ENCODE data around the gene OPCML. TPM values are rescaled to one million over a fixed set of nuclear protein-coding genes. Genes with fewer than 3 reads are reported as not detected.

OPCML gene
- total RNA-seq, 2 donors from 2014 or later, result not detected

DNA sequence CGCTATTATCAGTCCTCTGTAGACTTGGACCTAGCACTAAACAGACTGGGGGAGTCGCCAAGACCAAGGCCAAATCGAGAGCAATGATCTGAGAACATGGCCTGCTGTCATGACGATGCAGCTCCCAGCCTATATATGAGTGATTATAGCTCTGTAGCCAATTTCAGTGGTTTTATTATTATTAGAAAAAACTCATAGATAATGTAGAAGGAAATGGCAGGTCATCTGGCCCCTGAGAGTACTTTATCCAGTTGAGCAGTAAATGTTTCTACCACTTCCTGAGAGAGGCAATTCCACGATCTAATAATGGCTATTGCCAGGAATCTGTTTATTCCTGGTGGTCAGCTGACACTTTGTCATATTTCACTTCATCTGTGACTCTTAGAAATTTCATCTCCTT lies 666.7 kb downstream of the OPCML start:
- Histone ChIP-seq H3K27ac (no peak overlapping the region), H3K9me3 (no peaks in the 10 kb centered on the region), H3K27me3 (replicated peaks; ENCODE audit: insufficient read depth) (no peaks in the 10 kb centered on the region), H3K4me3 (no peak overlapping the region), H3K4me1 (ENCODE audit: control insufficient read depth in 1 of 2, low read depth in 2 of 2) (no peaks in the 10 kb centered on the region), H3K36me3 (no peaks in the 10 kb centered on the region)
- no peak for ATAC-seq (ENCODE audit: insufficient number of reproducible peaks, low FRiP score, low read depth)
- DNase-seq (ENCODE audit: low spot score), result no peak
- TF ChIP-seq, protein P1, sequence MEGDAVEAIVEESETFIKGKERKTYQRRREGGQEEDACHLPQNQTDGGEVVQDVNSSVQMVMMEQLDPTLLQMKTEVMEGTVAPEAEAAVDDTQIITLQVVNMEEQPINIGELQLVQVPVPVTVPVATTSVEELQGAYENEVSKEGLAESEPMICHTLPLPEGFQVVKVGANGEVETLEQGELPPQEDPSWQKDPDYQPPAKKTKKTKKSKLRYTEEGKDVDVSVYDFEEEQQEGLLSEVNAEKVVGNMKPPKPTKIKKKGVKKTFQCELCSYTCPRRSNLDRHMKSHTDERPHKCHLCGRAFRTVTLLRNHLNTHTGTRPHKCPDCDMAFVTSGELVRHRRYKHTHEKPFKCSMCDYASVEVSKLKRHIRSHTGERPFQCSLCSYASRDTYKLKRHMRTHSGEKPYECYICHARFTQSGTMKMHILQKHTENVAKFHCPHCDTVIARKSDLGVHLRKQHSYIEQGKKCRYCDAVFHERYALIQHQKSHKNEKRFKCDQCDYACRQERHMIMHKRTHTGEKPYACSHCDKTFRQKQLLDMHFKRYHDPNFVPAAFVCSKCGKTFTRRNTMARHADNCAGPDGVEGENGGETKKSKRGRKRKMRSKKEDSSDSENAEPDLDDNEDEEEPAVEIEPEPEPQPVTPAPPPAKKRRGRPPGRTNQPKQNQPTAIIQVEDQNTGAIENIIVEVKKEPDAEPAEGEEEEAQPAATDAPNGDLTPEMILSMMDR (IDR thresholded peaks at IDR 0.05), result no peak

DNA sequence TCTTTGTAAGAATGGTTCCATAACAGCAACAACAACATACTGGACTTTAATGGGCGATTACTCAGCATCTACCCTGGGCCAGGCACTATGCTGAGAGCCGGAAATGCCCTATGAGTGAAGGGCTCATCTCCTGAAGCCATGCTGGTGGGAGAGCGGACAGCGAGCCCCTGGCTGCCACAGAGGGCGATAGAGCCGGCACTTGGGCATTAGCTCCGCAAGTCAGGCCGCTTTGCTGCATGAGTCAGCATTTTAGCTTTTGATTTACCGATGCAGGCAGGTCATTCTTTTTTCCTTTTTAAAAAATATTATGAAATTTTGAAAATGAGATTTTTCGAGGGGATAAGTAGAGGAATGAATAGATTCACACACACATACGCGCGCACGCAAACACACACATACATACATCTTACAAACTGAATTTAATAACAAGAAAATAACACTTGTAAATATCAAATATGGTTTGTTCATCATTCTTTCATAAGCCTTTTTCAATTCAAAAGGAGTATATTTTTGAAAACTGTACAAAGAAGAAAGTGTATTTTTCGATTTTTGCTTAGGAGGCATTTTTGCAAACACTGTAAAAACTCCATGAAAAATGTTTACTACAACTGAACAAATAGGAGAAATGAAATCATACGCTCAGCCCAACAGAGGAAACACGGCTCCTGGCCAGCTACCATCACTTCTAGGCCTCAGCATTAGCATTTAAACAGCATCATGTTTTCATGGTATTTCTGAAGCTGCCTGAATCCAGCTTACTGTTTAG lies 667.3 kb downstream of the OPCML start:
- DNase-seq (ENCODE audit: low spot score) (no peak), ATAC-seq (ENCODE audit: insufficient number of reproducible peaks, low FRiP score, low read depth) (no peak)
- TF ChIP-seq, protein P1 (IDR thresholded peaks at IDR 0.05), result no peak
- Histone ChIP-seq H3K27me3 (replicated peaks; ENCODE audit: insufficient read depth) (no peaks in the 10 kb centered on the region), H3K27ac (no peak overlapping the region), H3K36me3 (no peaks in the 10 kb centered on the region), H3K9me3 (no peaks in the 10 kb centered on the region), H3K4me3 (no peak overlapping the region), H3K4me1 (ENCODE audit: control insufficient read depth in 1 of 2, low read depth in 2 of 2) (no peaks in the 10 kb centered on the region)

- DNase-seq (ENCODE audit: low spot score), result no peak
- no peaks in the 10 kb centered on the region for H3K4me1 ChIP-seq (ENCODE audit: control insufficient read depth in 1 of 2, low read depth in 2 of 2)
- TF ChIP-seq, protein P1 (IDR thresholded peaks at IDR 0.05), result no peak
- no peaks in the 10 kb centered on the region for H3K36me3 ChIP-seq
- ATAC-seq (ENCODE audit: insufficient number of reproducible peaks, low FRiP score, low read depth), result no peak
- H3K4me3 ChIP-seq, result no peak overlapping the region
- no peaks in the 10 kb centered on the region for H3K27me3 ChIP-seq (replicated peaks; ENCODE audit: insufficient read depth)
- no peak overlapping the region for H3K27ac ChIP-seq
- no peaks in the 10 kb centered on the region for H3K9me3 ChIP-seq
These were observed 669.4 kb downstream of the OPCML start for GRCh38 chr11:132862933-132863332.

- Histone ChIP-seq H3K9me3 (no peaks in the 10 kb centered on the region), H3K36me3 (no peaks in the 10 kb centered on the region), H3K4me1 (ENCODE audit: control insufficient read depth in 1 of 2, low read depth in 2 of 2) (no peaks in the 10 kb centered on the region), H3K4me3 (no peak overlapping the region), H3K27ac (no peak overlapping the region), H3K27me3 (replicated peaks; ENCODE audit: insufficient read depth) (no peaks in the 10 kb centered on the region)
- no peak for DNase-seq (ENCODE audit: low spot score)
- TF ChIP-seq, protein P1 (IDR thresholded peaks at IDR 0.05), result no peak
- ATAC-seq (ENCODE audit: insufficient number of reproducible peaks, low FRiP score, low read depth), result no peak
These were observed 670.2 kb downstream of the OPCML start for GRCh38 chr11:132862137-132862536.

- ATAC-seq (ENCODE audit: insufficient number of reproducible peaks, low FRiP score, low read depth) (no peak), DNase-seq (ENCODE audit: low spot score) (no peak)
- Histone ChIP-seq H3K9me3 (no peaks in the 10 kb centered on the region), H3K36me3 (no peaks in the 10 kb centered on the region), H3K27ac (no peak overlapping the region), H3K27me3 (replicated peaks; ENCODE audit: insufficient read depth) (no peaks in the 10 kb centered on the region), H3K4me1 (ENCODE audit: control insufficient read depth in 1 of 2, low read depth in 2 of 2) (no peaks in the 10 kb centered on the region), H3K4me3 (no peak overlapping the region)
- TF ChIP-seq, protein P1 (IDR thresholded peaks at IDR 0.05), result no peak
These were observed 673.0 kb downstream of the OPCML start for GRCh38 chr11:132859306-132859705.

Data from thoracic aorta (tissue), 2 donors.